DMS79 treated with DMSO at 0.1 percent for 48 hours (cell line): ENCODE measurements around the gene BEST1.
"Not testable (repeated sequence)": the region's sequence is repeated elsewhere in the genome, so short reads cannot be mapped to it uniquely, and the experiment has no call there.

Experiments used
- DNase-seq: peaks from one replicate; lab custom pipeline; 2025; lab: John Stamatoyannopoulos, UW

Gene BEST1

GRCh38 chr11:61948505-61948904 is 1.6 kb upstream of the BEST1 start:
- no peak for DNase-seq

GRCh38 chr11:61949169-61950034 is 749 bp upstream of the BEST1 start:
- peak; percentile 88 for DNase-seq

DNA sequence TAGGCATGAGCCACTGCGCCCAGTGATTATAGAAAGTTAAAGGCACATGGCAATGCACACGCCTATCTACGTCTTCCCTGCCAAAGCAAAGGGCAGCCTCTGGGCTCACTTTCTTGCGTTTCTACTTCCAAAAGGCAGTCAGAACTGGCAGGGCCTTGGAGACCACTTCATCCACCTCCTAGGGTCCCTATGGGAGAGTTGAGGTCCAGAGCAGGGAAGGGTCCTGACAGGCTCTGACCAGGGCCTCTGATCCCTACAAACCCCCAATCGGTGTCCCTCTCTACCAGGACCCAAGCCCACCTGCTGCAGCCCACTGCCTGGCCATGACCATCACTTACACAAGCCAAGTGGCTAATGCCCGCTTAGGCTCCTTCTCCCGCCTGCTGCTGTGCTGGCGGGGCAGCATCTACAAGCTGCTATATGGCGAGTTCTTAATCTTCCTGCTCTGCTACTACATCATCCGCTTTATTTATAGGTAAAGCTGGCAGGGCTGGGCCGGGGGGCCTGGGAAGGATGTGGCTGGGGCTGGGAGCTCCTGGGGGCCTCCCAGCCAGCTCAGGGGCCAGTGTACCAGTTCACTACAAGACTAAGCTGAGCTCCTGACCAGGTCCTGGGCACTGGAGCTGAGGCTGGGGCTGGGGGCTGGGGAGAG is 1.5 kb downstream of the BEST1 start:
- no peak for DNase-seq

- DNase-seq = no peak
Measured at GRCh38 chr11:61952882-61953281, 2.7 kb downstream of the BEST1 start.

DNA sequence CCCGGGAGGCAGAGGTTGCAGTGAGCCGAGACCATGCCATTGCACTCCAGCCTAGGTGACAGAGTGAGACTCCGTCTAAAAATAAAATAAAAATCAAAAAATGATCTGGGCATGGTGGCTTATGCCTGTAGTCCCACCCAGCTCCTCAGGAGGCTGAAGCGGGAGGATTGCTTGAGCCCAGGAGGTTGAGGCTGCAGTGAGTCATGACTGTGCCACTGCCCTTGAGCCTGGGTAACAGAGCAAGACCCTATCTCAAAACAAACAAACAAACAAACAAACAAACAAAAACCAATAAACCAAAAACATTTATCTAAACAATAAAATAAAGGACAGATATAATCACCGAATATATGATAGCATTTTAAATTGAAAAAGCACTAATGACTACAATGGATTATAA is 3.5 kb downstream of the BEST1 start:
- not testable (repeated sequence) for DNase-seq

DNA sequence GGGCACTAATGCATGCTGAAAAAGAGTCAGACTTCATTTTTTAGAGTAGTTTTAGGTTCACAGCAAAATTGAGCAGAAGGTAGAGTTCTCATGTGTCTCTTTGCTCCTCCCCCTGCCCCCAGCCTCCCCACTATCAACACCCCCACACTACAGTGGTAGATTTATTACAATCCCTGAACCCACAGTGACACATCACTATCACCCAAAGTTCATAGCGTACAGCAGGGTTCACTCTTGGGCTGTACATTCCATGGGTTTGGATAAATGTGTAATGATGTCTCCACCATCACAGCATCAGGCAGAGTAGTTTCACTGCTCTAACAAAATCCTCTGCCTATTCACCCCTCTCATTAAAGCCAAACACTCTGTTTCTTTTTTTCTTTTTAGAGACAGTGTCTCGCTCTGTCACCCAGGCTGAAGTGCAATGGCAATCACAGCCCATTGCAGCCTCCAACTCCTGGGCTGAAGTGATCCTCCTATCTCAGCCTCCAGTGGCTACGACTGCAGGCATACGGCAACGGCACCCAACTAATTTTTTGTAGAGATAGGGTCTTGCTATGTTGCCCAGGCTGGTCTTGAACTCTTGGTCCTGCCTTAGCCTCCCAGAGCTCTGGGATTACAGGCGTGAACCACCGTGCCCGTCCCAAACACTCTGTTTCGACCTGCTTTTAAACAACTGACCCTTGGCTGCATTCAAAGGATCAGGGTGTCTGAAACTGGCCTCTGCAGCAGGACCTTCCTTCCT is 4.1 kb downstream of the BEST1 start:
- no peak for DNase-seq

DNA sequence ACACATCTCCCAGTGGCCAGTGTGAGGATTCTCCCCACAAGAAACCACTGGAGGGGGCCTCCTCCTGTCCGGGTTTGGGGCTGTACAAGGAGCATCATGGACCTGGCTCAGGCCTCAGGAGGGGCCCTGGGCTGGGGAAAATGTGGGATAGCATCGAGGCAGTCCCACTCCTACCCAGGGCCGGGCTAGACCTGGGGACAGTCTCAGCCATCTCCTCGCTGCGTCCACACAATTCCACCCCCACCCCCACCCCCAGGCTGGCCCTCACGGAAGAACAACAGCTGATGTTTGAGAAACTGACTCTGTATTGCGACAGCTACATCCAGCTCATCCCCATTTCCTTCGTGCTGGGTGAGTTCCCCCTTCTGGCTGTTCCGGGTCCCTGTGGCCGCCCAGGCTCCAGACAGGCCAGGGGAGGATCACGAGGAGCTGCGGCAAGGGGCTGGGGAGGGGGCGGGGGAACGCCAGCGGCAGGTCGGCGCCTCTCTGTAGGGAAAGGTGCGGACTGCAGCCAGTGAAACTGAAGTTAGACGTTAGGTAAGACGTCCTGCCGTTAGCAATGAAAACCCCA is 4.8 kb downstream of the BEST1 start:
- DNase-seq = peak; percentile 14

DNA sequence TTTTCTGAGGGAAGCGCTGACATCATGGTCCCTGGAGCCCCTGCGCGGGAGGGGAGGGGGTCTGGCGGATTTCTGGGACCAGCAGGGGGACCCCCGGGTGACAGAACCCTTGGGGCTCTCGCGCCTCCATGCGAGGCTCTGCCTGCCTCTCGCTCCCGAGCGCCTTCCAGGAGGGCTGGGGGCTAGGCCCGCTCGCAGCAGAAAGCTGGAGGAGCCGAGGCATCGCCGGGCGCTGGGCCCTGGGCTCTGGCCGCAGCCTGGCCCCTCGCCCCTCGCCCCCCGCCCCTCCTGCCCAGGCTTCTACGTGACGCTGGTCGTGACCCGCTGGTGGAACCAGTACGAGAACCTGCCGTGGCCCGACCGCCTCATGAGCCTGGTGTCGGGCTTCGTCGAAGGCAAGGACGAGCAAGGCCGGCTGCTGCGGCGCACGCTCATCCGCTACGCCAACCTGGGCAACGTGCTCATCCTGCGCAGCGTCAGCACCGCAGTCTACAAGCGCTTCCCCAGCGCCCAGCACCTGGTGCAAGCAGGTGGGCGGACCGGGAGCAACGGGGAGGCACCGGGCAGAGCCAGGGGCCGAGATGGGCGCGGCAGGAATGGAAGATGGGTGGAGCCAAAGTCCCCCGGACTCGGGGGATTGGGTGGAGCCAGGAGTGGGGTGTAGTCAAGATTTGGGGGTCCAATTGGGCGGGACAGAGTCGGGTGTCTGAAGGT is 5.4 kb downstream of the BEST1 start:
- DNase-seq = peak; percentile 7

DNA sequence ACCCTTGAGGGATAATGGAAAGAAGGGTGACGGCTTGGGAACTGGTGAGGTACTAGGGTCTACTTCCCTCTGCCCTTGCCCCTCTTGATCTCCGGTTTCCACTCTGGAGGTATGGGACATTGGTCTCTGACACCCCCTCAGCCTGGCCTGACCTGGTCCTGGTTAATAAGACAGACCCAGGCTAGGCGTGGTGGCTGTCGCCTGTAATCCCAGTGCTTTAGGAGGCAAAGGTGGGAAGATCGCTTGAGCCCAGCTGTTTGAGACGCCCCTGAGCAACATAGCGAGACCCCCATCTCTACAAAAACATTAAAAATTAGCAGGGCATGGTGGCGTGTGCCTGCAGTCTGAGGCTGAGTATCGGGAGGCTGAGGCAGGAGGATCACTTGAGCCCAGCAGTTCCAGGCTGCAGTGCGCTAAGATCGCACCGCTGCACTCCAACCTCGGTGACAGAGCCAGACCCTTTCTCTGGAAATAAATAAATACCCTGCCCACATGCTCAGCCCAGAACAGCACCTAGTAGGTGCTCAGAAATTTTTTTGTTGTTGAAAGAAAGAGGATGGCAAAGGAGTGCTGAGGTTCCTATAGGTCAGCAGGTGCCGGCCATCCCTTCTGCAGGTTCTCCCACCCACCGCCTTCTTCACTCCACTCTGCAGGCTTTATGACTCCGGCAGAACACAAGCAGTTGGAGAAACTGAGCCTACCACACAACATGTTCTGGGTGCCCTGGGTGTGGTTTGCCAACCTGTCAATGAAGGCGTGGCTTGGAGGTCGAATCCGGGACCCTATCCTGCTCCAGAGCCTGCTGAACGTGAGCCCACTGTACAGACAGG is 6.3 kb downstream of the BEST1 start:
- no peak for DNase-seq

GRCh38 chr11:61957021-61957770 is 7.0 kb downstream of the BEST1 start:
- DNase-seq = no peak

GRCh38 chr11:61958590-61958989 is 8.4 kb downstream of the BEST1 start:
- no peak for DNase-seq

GRCh38 chr11:61959114-61959513 is 9.0 kb downstream of the BEST1 start:
- no peak for DNase-seq

GRCh38 chr11:61959678-61960077 is 9.5 kb downstream of the BEST1 start:
- DNase-seq = no peak

- DNase-seq = no peak
Measured at GRCh38 chr11:61960532-61960931, 10.4 kb downstream of the BEST1 start.

DNA sequence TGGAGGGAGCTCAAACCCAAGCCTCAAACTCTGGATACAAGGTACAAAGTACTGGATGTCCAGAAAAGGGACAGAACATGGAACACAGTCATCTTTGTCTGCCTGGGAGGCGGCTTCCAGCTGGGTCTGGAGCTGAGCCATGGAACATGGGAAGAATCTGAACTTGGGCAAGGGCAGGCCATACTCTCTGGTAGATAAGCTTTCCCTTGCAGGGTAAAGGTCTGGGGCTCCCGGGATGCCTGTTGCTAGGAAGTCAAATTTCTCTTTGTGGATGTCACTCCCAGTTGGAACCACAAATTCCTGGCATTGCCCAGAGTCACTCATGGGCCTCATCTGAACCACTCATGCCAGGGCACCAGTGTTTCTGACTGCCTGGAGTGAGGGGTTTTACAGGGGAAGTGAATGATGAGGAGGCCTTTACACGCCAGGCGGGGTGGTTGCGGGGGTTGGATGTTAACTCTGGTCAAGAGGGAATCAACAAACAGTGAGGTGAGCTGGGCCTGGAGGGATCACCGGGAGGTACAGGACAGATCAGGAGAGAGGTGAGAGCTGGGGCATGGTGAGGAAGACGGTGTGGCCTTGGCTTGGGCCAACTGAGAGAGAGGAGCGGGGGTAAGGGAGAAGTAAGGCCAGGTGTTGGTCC is 11.5 kb downstream of the BEST1 start:
- DNase-seq = no peak

- DNase-seq = no peak
Measured at GRCh38 chr11:61962213-61963015, 12.3 kb downstream of the BEST1 start.

GRCh38 chr11:61963016-61963281 is 12.8 kb downstream of the BEST1 start:
- no peak for DNase-seq

- DNase-seq = no peak
Measured at GRCh38 chr11:61963282-61964057, 13.3 kb downstream of the BEST1 start.
